KBM-7 (cell line): ENCODE data around the gene ZNF564.
"Not testable (repeated sequence)": the region's sequence is repeated elsewhere in the genome, so short reads cannot be mapped to it uniquely, and the experiment has no call there.

Source experiments
- DNase-seq: peaks from one replicate; pipeline ENCODE4 v3.0.0-alpha.2; 2015
- in situ Hi-C: fragments of 300-500 bp; cut with MboI; formaldehyde crosslinking; loops from 2 replicates; pipeline ENCODE4 v1.14.3; 2020; ENCODE audit warnings: low sequenced_read_pairs, low pct_unique_long_range_greater_than_20kb, mixed read lengths

The ZNF564 gene

GRCh38 chr19:12551060-12551832, at the start of gene ZNF564:
ZNF564 (minus strand) TSS chr19:12551482; CDS start chr19:12551332, 150 bp downstream.
- DNase-seq = peak; percentile 99
- in situ Hi-C loops = no loop called here

GRCh38 chr19:12597594-12597993, 46.3 kb upstream of the ZNF564 start:
- no peak for DNase-seq
- in situ Hi-C loops = no loop called here

- in situ Hi-C loops = no loop called here
- no peak for DNase-seq
Measured at GRCh38 chr19:12596927-12597548, 45.8 kb upstream of the ZNF564 start.

GRCh38 chr19:12596485-12596884, 45.2 kb upstream of the ZNF564 start:
- DNase-seq = no peak
- in situ Hi-C loops = no loop called here

GRCh38 chr19:12581100-12581499, 29.8 kb upstream of the ZNF564 start:
- no peak for DNase-seq
- in situ Hi-C loops = no loop called here

- in situ Hi-C loops = no loop called here
- DNase-seq = no peak
Measured at GRCh38 chr19:12580180-12580694, 29.0 kb upstream of the ZNF564 start.

- DNase-seq = no peak
- in situ Hi-C loops = no loop called here
Measured at GRCh38 chr19:12578641-12579040, 27.4 kb upstream of the ZNF564 start.

- peak; percentile 15 for DNase-seq
- in situ Hi-C loops = no loop called here
Measured at GRCh38 chr19:12574036-12574435, 22.8 kb upstream of the ZNF564 start.

- no peak for DNase-seq
- in situ Hi-C loops = no loop called here
Measured at GRCh38 chr19:12567951-12568350, 16.7 kb upstream of the ZNF564 start.

- in situ Hi-C loops, DNase-seq: not testable (repeated sequence)
Measured at GRCh38 chr19:12566380-12566779, 15.1 kb upstream of the ZNF564 start.

GRCh38 chr19:12564016-12564664, 12.9 kb upstream of the ZNF564 start:
- in situ Hi-C loops = no loop called here
- DNase-seq = peak; percentile 95

GRCh38 chr19:12555456-12555930, 4.2 kb upstream of the ZNF564 start:
- DNase-seq = no peak
- in situ Hi-C loops = no loop called here

- no peak for DNase-seq
- in situ Hi-C loops = no loop called here
Measured at GRCh38 chr19:12546903-12547302, 4.4 kb downstream of the ZNF564 start.

- DNase-seq = no peak
- in situ Hi-C loops = no loop called here
Measured at GRCh38 chr19:12546068-12546467, 5.2 kb downstream of the ZNF564 start.

- in situ Hi-C loops = no loop called here
- DNase-seq = no peak
Measured at GRCh38 chr19:12545267-12545666, 6.0 kb downstream of the ZNF564 start.

- in situ Hi-C loops = no loop called here
- peak; percentile 57 for DNase-seq
Measured at GRCh38 chr19:12544401-12544876, 6.8 kb downstream of the ZNF564 start.

GRCh38 chr19:12543855-12544254, 7.4 kb downstream of the ZNF564 start:
- DNase-seq = peak; percentile 19
- in situ Hi-C loops = no loop called here

GRCh38 chr19:12527034-12527836, 24.0 kb downstream of the ZNF564 start:
- in situ Hi-C loops = no loop called here
- DNase-seq = peak; percentile 54

- DNase-seq = no peak
- in situ Hi-C loops = no loop called here
Measured at GRCh38 chr19:12526542-12526941, 24.7 kb downstream of the ZNF564 start.
